HEK293 (cell line): ENCODE data around the gene USHBP1.

Experiments
- CTCF ChIP-seq: fragments of 450-650 bp; formaldehyde crosslinking; IDR thresholded peaks from 2 replicates; pipeline ENCODE4 v1.5.1; 2016; ENCODE audit warnings: missing biosample characterization, missing genetic modification characterization
- FEZF1 ChIP-seq: fragments of 450-650 bp; formaldehyde crosslinking; IDR thresholded peaks from 2 replicates; pipeline ENCODE4 v1.5.1; 2016; ENCODE audit warnings: missing biosample characterization, missing genetic modification characterization
- HOXD13 ChIP-seq: sonication (generic); formaldehyde crosslinking; IDR thresholded peaks from 2 replicates; pipeline ENCODE4 v1.8.0; 2022; ENCODE audit warnings: missing genetic modification reagents, borderline replicate concordance
- INSM2 ChIP-seq: fragments of 450-650 bp; formaldehyde crosslinking; IDR thresholded peaks from 2 replicates; pipeline ENCODE4 v1.5.1; 2016; ENCODE audit warnings: missing biosample characterization, missing genetic modification characterization
- KLF10 ChIP-seq: fragments of 450-650 bp; IDR thresholded peaks from 2 replicates; pipeline ENCODE4 v1.5.1; 2018; ENCODE audit warnings: missing biosample characterization, mild to moderate bottlenecking, missing genetic modification characterization
- KLF16 ChIP-seq: fragments of 450-650 bp; formaldehyde crosslinking; IDR thresholded peaks from 2 replicates; pipeline ENCODE4 v1.5.1; 2017; ENCODE audit warnings: missing biosample characterization, missing genetic modification characterization
- PRDM1 ChIP-seq: fragments of 450-650 bp; formaldehyde crosslinking; IDR thresholded peaks from 2 replicates; pipeline ENCODE4; 2016; ENCODE audit warnings: missing biosample characterization, missing genetic modification characterization
- REST ChIP-seq: fragments of 450-650 bp; formaldehyde crosslinking; IDR thresholded peaks from 2 replicates; pipeline ENCODE4 v1.5.1; 2016; ENCODE audit warnings: missing biosample characterization, missing genetic modification characterization
- SCRT1 ChIP-seq: fragments of 450-650 bp; formaldehyde crosslinking; IDR thresholded peaks from 2 replicates; pipeline ENCODE4 v1.5.1; 2016; ENCODE audit warnings: missing biosample characterization, missing genetic modification characterization, borderline replicate concordance
- SCRT2 ChIP-seq: fragments of 450-650 bp; formaldehyde crosslinking; IDR thresholded peaks from 2 replicates; pipeline ENCODE4 v1.5.1; 2016; ENCODE audit warnings: missing biosample characterization, missing genetic modification characterization
- SP2 ChIP-seq: fragments of 450-650 bp; formaldehyde crosslinking; IDR thresholded peaks from 2 replicates; pipeline ENCODE4 v1.5.1; 2016; ENCODE audit warnings: missing biosample characterization, missing genetic modification characterization
- SP3 ChIP-seq: fragments of 450-650 bp; formaldehyde crosslinking; IDR thresholded peaks from 2 replicates; pipeline ENCODE4 v1.5.1; 2016; ENCODE audit warnings: missing biosample characterization, missing genetic modification characterization
- ZBTB20 ChIP-seq: fragments of 450-650 bp; formaldehyde crosslinking; IDR thresholded peaks from 2 replicates; pipeline ENCODE4 v1.5.1; 2016; ENCODE audit warnings: missing biosample characterization, missing genetic modification characterization
- ZBTB8A ChIP-seq: fragments of 450-650 bp; formaldehyde crosslinking; IDR thresholded peaks from 2 replicates; pipeline ENCODE4 v1.5.1; 2016; ENCODE audit warnings: missing biosample characterization, missing genetic modification characterization
- ZFP41 ChIP-seq: fragments of 450-650 bp; formaldehyde crosslinking; IDR thresholded peaks from 2 replicates; pipeline ENCODE4 v1.5.1; 2016; ENCODE audit warnings: missing biosample characterization, missing genetic modification characterization, borderline replicate concordance
- ZNF184 ChIP-seq: fragments of 450-650 bp; IDR thresholded peaks from 2 replicates; pipeline ENCODE4 v1.5.1; 2018; ENCODE audit warnings: missing biosample characterization, mild to moderate bottlenecking, missing genetic modification characterization
- ZNF211 ChIP-seq: fragments of 450-650 bp; formaldehyde crosslinking; IDR thresholded peaks from 2 replicates; pipeline ENCODE4 v1.5.1; 2016; ENCODE audit warnings: low read depth, missing biosample characterization, missing genetic modification characterization
- ZNF239 ChIP-seq: fragments of 450-650 bp; formaldehyde crosslinking; IDR thresholded peaks from 2 replicates; pipeline ENCODE4 v1.5.1; 2016; ENCODE audit warnings: missing biosample characterization, missing genetic modification characterization
- ZNF248 ChIP-seq: fragments of 450-650 bp; formaldehyde crosslinking; IDR thresholded peaks from 2 replicates; pipeline ENCODE4 v1.5.1; 2017; ENCODE audit warnings: missing biosample characterization, missing genetic modification characterization
- ZNF280C ChIP-seq: fragments of 450-650 bp; formaldehyde crosslinking; IDR thresholded peaks from 2 replicates; pipeline ENCODE4 v1.5.1; 2016; ENCODE audit warnings: missing biosample characterization, missing genetic modification characterization
- ZNF341 ChIP-seq: fragments of 450-650 bp; formaldehyde crosslinking; IDR thresholded peaks from 2 replicates; pipeline ENCODE4; 2016; ENCODE audit warnings: low read depth, missing biosample characterization, missing genetic modification characterization
- ZNF398 ChIP-seq: fragments of 450-650 bp; formaldehyde crosslinking; IDR thresholded peaks from 2 replicates; pipeline ENCODE4 v1.5.1; 2017; ENCODE audit warnings: missing biosample characterization, missing genetic modification characterization
- ZNF404 ChIP-seq: fragments of 450-650 bp; formaldehyde crosslinking; IDR thresholded peaks from 2 replicates; pipeline ENCODE4 v1.5.1; 2017; ENCODE audit warnings: missing biosample characterization, missing genetic modification characterization
- ZNF433 ChIP-seq: fragments of 450-650 bp; formaldehyde crosslinking; IDR thresholded peaks from 2 replicates; pipeline ENCODE4 v1.5.1; 2016; ENCODE audit warnings: missing biosample characterization, missing genetic modification characterization, low read depth
- ZNF473 ChIP-seq: fragments of 450-650 bp; formaldehyde crosslinking; IDR thresholded peaks from 2 replicates; pipeline ENCODE4 v1.5.1; 2017; ENCODE audit warnings: missing biosample characterization, missing genetic modification characterization
- ZNF571 ChIP-seq: fragments of 450-650 bp; formaldehyde crosslinking; IDR thresholded peaks from 2 replicates; pipeline ENCODE4 v1.5.0; 2017; ENCODE audit warnings: missing biosample characterization, missing genetic modification characterization
- ZNF600 ChIP-seq: fragments of 450-650 bp; formaldehyde crosslinking; IDR thresholded peaks from 2 replicates; pipeline ENCODE4 v1.5.1; 2016; ENCODE audit warnings: missing biosample characterization, missing genetic modification characterization
- ZNF707 ChIP-seq: fragments of 450-650 bp; formaldehyde crosslinking; IDR thresholded peaks from 2 replicates; pipeline ENCODE4 v1.5.1; 2016; ENCODE audit warnings: missing biosample characterization, missing genetic modification characterization
- ZNF768 ChIP-seq: fragments of 450-650 bp; formaldehyde crosslinking; IDR thresholded peaks from 2 replicates; pipeline ENCODE4 v1.5.1; 2018; ENCODE audit warnings: missing biosample characterization, mild to moderate bottlenecking, missing genetic modification characterization
- ZNF837 ChIP-seq: fragments of 450-650 bp; formaldehyde crosslinking; IDR thresholded peaks from 2 replicates; pipeline ENCODE4 v1.5.1; 2016; ENCODE audit warnings: missing biosample characterization, missing genetic modification characterization
- ZSCAN23 ChIP-seq: fragments of 450-650 bp; formaldehyde crosslinking; IDR thresholded peaks from 2 replicates; pipeline ENCODE4 v1.5.1; 2016; ENCODE audit warnings: missing biosample characterization, missing genetic modification characterization

Gene USHBP1

GRCh38 chr19:17243830-17244617, 20.5 kb downstream of the USHBP1 start (continued):
- TF ChIP-seq CTCF (tag by site-specific recombination) (no peak), ZNF473 (tag by site-specific recombination) (no peak), ZNF341 (tag by site-specific recombination) (peak; percentile 63), ZBTB20 (tag by site-specific recombination) (peak; percentile 86), ZNF707 (tag by site-specific recombination) (no peak), INSM2 (tag by site-specific recombination) (0 out of 2 replicates have a peak, but pooled peaks have one; percentile 18), REST (tag by site-specific recombination) (0 out of 2 replicates have a peak, but pooled peaks have one; percentile 10), SP2 (tag by site-specific recombination) (peak; percentile 33), ZNF837 (tag by site-specific recombination) (no peak), KLF16 (tag by site-specific recombination) (no peak), ZNF184 (tag by site-specific recombination) (no peak), ZNF239 (no peak), ZNF571 (no peak), SCRT1 (tag by site-specific recombination) (no peak), SP3 (no peak), ZNF768 (no peak), ZNF404 (tag by site-specific recombination) (no peak), KLF10 (no peak), ZNF398 (tag by site-specific recombination) (peak; percentile 68), ZFP41 (tag by site-specific recombination) (no peak), ZNF280C (tag by site-specific recombination) (no peak), ZNF600 (tag by site-specific recombination) (no peak; the same call in 1 of the 2 replicates), ZBTB8A (tag by site-specific recombination) (no peak), PRDM1 (tag by site-specific recombination) (no peak), ZNF248 (tag by site-specific recombination) (no peak), HOXD13 (no peak), ZSCAN23 (tag by site-specific recombination) (no peak), ZNF211 (no peak), ZNF433 (tag by site-specific recombination) (no peak), SCRT2 (tag by site-specific recombination) (no peak), FEZF1 (tag by site-specific recombination) (no peak)
